ENCODE measurements around the gene CARS2.
"Not testable (repeated sequence)": the region's sequence is repeated elsewhere in the genome, so short reads cannot be mapped to it uniquely, and the experiment has no call there.

Gene CARS2

GRCh38 chr13:110700641-110701040 is 5.3 kb downstream of the CARS2 start:
- TF ChIP-seq, protein P1, sequence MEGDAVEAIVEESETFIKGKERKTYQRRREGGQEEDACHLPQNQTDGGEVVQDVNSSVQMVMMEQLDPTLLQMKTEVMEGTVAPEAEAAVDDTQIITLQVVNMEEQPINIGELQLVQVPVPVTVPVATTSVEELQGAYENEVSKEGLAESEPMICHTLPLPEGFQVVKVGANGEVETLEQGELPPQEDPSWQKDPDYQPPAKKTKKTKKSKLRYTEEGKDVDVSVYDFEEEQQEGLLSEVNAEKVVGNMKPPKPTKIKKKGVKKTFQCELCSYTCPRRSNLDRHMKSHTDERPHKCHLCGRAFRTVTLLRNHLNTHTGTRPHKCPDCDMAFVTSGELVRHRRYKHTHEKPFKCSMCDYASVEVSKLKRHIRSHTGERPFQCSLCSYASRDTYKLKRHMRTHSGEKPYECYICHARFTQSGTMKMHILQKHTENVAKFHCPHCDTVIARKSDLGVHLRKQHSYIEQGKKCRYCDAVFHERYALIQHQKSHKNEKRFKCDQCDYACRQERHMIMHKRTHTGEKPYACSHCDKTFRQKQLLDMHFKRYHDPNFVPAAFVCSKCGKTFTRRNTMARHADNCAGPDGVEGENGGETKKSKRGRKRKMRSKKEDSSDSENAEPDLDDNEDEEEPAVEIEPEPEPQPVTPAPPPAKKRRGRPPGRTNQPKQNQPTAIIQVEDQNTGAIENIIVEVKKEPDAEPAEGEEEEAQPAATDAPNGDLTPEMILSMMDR (IDR thresholded peaks at IDR 0.05; ENCODE audit: low read depth, low read length, missing control alignments): no peak
- H3K4me3 ChIP-seq (replicated peaks; ENCODE audit: low read depth, low read length): no peak overlapping the region
- DNase-seq (ENCODE audit: extremely low read depth, low read depth): no peak

DNA sequence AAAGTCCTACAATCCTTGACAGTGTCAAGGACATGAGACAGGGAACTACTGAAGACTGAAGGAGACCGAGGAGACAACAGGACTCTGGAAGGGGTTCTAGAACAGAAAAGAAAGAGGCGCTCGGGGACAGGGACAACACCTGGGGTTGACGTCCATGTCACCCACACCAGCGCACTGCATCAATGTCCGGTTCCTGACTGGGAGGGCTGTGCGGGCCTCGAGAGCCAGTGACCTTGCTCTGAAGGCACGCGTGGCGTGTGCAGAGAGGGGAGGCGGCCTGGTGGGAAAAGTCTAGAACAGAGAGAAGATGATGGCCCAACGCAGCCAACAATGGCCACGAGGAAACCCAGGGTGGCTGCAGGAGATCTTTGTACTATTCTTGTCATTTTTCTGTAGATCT is 5.7 kb downstream of the CARS2 start:
- DNase-seq (ENCODE audit: extremely low read depth, low read depth): no peak
- TF ChIP-seq, protein P1 (IDR thresholded peaks at IDR 0.05; ENCODE audit: low read depth, low read length, missing control alignments): no peak

GRCh38 chr13:110699148-110700145 is 6.5 kb downstream of the CARS2 start:
- TF ChIP-seq, protein P1 (IDR thresholded peaks at IDR 0.05; ENCODE audit: low read depth, low read length, missing control alignments): no peak
- H3K4me3 ChIP-seq (replicated peaks; ENCODE audit: low read depth, low read length): no peak overlapping the region
- DNase-seq (ENCODE audit: extremely low read depth, low read depth): no peak

More for the DNA sequence above, 5.7 kb downstream of the CARS2 start:
- H3K4me3 ChIP-seq (replicated peaks; ENCODE audit: low read depth, low read length): no peak overlapping the region

- DNase-seq (ENCODE audit: extremely low read depth, low read depth): no peak
- TF ChIP-seq, protein P1 (IDR thresholded peaks at IDR 0.05; ENCODE audit: low read depth, low read length, missing control alignments): no peak
- no peak overlapping the region for H3K4me3 ChIP-seq (replicated peaks; ENCODE audit: low read depth, low read length)
These were observed 7.2 kb downstream of the CARS2 start for GRCh38 chr13:110698689-110699088.

DNA sequence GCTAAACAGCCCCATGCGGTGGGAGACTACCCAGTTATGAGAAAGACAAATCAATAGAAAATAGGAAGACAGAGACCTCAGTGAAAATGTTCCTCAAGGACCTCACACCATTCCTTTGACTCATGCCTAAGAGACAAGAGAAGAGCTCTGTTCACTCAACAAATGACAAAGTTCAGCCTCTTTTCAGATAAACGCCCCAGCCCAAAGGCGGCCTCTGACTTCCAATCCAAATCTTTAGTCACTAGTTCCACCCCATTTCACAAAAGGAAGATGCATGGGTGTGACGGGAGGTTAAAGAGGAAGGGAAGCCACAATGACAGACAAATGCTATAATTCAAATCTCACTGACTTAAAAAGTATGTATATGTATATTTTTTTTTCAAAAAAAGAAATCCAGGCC is 8.1 kb downstream of the CARS2 start:
- TF ChIP-seq, protein P1 (IDR thresholded peaks at IDR 0.05; ENCODE audit: low read depth, low read length, missing control alignments): no peak
- no peak for DNase-seq (ENCODE audit: extremely low read depth, low read depth)
- H3K4me3 ChIP-seq (replicated peaks; ENCODE audit: low read depth, low read length): no peak overlapping the region

- TF ChIP-seq, protein P1 (IDR thresholded peaks at IDR 0.05; ENCODE audit: low read depth, low read length, missing control alignments): no peak
- no peak overlapping the region for H3K4me3 ChIP-seq (replicated peaks; ENCODE audit: low read depth, low read length)
- DNase-seq (ENCODE audit: extremely low read depth, low read depth): no peak
These were observed 9.1 kb downstream of the CARS2 start for GRCh38 chr13:110696776-110697175.

DNA sequence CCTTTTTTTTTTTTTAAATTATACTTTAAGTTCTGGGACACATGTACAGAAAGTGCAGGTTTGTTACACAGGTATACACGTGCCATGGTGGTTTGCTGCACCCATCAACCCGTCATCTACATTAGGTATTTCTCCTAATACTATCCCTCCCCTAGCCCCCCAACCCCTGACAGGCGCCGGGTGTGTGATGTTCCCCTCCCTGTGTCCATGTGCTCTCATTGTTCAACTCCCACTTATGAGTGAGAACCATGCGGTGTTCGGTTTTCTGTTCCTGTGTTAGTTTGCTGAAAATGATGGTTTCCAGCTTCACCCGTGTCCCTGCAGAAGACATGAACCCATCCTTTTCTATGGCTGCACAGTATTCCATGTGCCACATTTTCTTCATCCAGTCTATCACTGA is 10.1 kb downstream of the CARS2 start:
- H3K4me3 ChIP-seq (replicated peaks; ENCODE audit: low read depth, low read length); DNase-seq (ENCODE audit: extremely low read depth, low read depth): not testable (repeated sequence)

Data from HFF-Myc (cell line).